GM21825 (cell line): ENCODE measurements around the gene DLX3.
"Not testable (repeated sequence)": the region's sequence is repeated elsewhere in the genome, so short reads cannot be mapped to it uniquely, and the experiment has no call there.

ENCODE experiments used
- ATAC-seq: cut with Tn5 transposase; IDR thresholded peaks from one replicate; pipeline ENCODE4 v1.9.1; 2021; ENCODE audit warnings: mild to moderate bottlenecking, moderate library complexity; ENCODE audit not compliant: unreplicated experiment

DLX3 gene

GRCh38 chr17:49995055-49995738 is at the start of gene DLX3:
Gene DLX3 (minus strand): TSS chr17:49995224. CDS start chr17:49994998, 226 bp downstream.
- no peak for ATAC-seq

- ATAC-seq = no peak
Measured at GRCh38 chr17:50044483-50044882, 49.5 kb upstream of the DLX3 start.

- ATAC-seq = no peak
Measured at GRCh38 chr17:50043290-50044148, 48.5 kb upstream of the DLX3 start.

GRCh38 chr17:50042211-50042610 is 47.2 kb upstream of the DLX3 start:
- no peak for ATAC-seq

GRCh38 chr17:50040496-50040895 is 45.5 kb upstream of the DLX3 start:
- not testable (repeated sequence) for ATAC-seq

GRCh38 chr17:50039058-50039457 is 44.0 kb upstream of the DLX3 start:
- no peak for ATAC-seq

GRCh38 chr17:50037321-50038107 is 42.5 kb upstream of the DLX3 start:
- ATAC-seq = no peak

GRCh38 chr17:50036455-50037261 is 41.6 kb upstream of the DLX3 start:
- ATAC-seq = no peak

- ATAC-seq = no peak
Measured at GRCh38 chr17:50035945-50036344, 40.9 kb upstream of the DLX3 start.

- no peak for ATAC-seq
Measured at GRCh38 chr17:50035421-50035879, 40.4 kb upstream of the DLX3 start.

- no peak for ATAC-seq
Measured at GRCh38 chr17:50034498-50035364, 39.7 kb upstream of the DLX3 start.

- no peak for ATAC-seq
Measured at GRCh38 chr17:50033316-50033715, 38.3 kb upstream of the DLX3 start.

- ATAC-seq = no peak
Measured at GRCh38 chr17:50029185-50029584, 34.2 kb upstream of the DLX3 start.

- no peak for ATAC-seq
Measured at GRCh38 chr17:50028736-50029120, 33.7 kb upstream of the DLX3 start.

GRCh38 chr17:50027881-50028735 is 33.1 kb upstream of the DLX3 start:
- ATAC-seq = no peak

- no peak for ATAC-seq
Measured at GRCh38 chr17:50027172-50027880, 32.3 kb upstream of the DLX3 start.

- ATAC-seq = no peak
Measured at GRCh38 chr17:50026837-50027171, 31.8 kb upstream of the DLX3 start.

- no peak for ATAC-seq
Measured at GRCh38 chr17:50026046-50026675, 31.1 kb upstream of the DLX3 start.
